Measurements from ENCODE around the gene ARHGEF39. TPM values are rescaled to one million over a fixed set of nuclear protein-coding genes. Genes with fewer than 3 reads are reported as not detected.

Gene ARHGEF39
- polyA plus RNA-seq (2013, experiment 1 of 4): 21.8 TPM
- polyA plus RNA-seq (2013, experiment 2 of 4): 18.0 TPM
- 18.9 TPM for polyA plus RNA-seq (2013, experiment 3 of 4)
- 20.5 TPM for polyA plus RNA-seq (2013, experiment 4 of 4)

DNA sequence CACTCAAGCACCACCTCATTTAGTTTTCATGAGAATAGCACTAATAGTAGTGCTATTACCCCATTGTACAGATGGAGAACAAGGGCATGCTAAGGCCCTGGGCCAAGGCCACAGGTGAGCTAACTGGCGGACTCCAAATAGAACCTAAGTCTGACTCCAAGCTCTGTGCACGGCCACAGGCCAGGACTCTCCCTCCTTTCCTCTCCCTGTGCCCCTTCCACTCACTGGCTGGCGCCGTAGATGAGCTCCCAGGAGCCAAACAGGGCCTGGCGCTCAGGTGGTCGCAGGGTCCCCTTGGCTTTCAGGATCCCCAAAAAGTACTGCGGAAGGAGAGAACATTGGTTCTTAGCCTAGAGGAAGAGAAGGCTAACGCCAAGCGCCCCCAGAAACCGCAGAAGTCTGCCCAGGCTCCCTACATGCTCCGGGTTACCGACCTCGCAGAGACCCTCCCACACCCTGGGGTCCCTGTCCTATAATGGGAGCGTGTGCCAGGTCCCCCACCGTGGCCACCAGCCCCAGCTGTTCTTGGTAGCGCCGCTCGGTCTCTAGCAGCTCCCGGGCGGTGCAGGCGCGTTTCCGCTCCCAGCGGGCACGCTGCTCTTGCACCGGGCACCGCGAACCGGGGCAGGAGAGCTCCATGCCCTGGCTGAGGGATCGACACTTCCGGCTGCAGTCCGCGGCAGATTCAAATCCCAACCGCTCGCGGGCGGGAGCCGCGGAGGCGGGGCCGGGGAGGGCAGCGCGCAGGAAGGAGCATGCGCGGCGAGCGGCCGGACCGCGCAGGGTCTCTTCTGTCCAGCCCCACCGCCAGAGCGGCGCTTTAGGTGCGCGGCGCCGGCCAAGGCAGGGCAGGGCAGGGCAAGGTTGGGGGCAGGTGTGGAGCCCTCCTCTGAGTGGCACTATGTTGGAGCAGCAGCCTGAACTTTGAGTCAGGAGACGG lies at the start of gene ARHGEF39:
Gene ARHGEF39, minus strand, starts transcription at position 665 of the 940 bp plus-strand sequence. Its CDS starts 26 bp downstream, at position 639.
- H3K4me1 ChIP-seq (ENCODE audit: control insufficient read depth, insufficient read depth, low read length): peaks cover 11% of the 10 kb centered on the region
- H3K9me3 ChIP-seq (ENCODE audit: control insufficient read depth, low read length): no peaks in the 10 kb centered on the region
- H3K27ac ChIP-seq (ENCODE audit: insufficient read depth, low read depth, low read length, poor library complexity, severe bottlenecking): no peak within 1 kb of the TSS
- peaks cover 24% of the 10 kb centered on the region for H3K36me3 ChIP-seq (ENCODE audit: control insufficient read depth, insufficient read depth, low read length)
- H3K27me3 ChIP-seq (ENCODE audit: control insufficient read depth, insufficient read depth, low read length, poor library complexity, severe bottlenecking): no peaks in the 10 kb centered on the region
- peak within 1 kb of the TSS; percentile 69 for H3K4me3 ChIP-seq (ENCODE audit: insufficient read depth, low read depth, low read length)
- 8% methylated on average over 58 of the region's 58 CpGs for WGBS, 2 experiments

GRCh38 chr9:35714123-35714522 lies 49.1 kb upstream of the ARHGEF39 start:
- Histone ChIP-seq H3K4me3 (ENCODE audit: insufficient read depth, low read depth, low read length) (no peak overlapping the region), H3K27ac (ENCODE audit: insufficient read depth, low read depth, low read length, poor library complexity, severe bottlenecking) (no peak overlapping the region), H3K36me3 (ENCODE audit: control insufficient read depth, insufficient read depth, low read length) (peaks cover 87% of the 10 kb centered on the region), H3K9me3 (ENCODE audit: control insufficient read depth, low read length) (no peaks in the 10 kb centered on the region), H3K27me3 (ENCODE audit: control insufficient read depth, insufficient read depth, low read length, poor library complexity, severe bottlenecking) (no peaks in the 10 kb centered on the region), H3K4me1 (ENCODE audit: control insufficient read depth, insufficient read depth, low read length) (no peaks in the 10 kb centered on the region)
- WGBS, 2 experiments: 97% methylated on average over 6 of the region's 6 CpGs

GRCh38 chr9:35713578-35713977 lies 48.6 kb upstream of the ARHGEF39 start:
- H3K4me1 ChIP-seq (ENCODE audit: control insufficient read depth, insufficient read depth, low read length): no peaks in the 10 kb centered on the region
- H3K9me3 ChIP-seq (ENCODE audit: control insufficient read depth, low read length): no peaks in the 10 kb centered on the region
- peaks cover 83% of the 10 kb centered on the region for H3K36me3 ChIP-seq (ENCODE audit: control insufficient read depth, insufficient read depth, low read length)
- H3K27ac ChIP-seq (ENCODE audit: insufficient read depth, low read depth, low read length, poor library complexity, severe bottlenecking): no peak overlapping the region
- H3K27me3 ChIP-seq (ENCODE audit: control insufficient read depth, insufficient read depth, low read length, poor library complexity, severe bottlenecking): no peaks in the 10 kb centered on the region
- H3K4me3 ChIP-seq (ENCODE audit: insufficient read depth, low read depth, low read length): no peak overlapping the region
- WGBS, 2 experiments: 92 to 95% methylated on average over 3 of the region's 3 CpGs

GRCh38 chr9:35712762-35713400 lies 47.9 kb upstream of the ARHGEF39 start:
- WGBS, 2 experiments: 92 to 94% methylated on average over 11 of the region's 11 CpGs
- Histone ChIP-seq H3K36me3 (ENCODE audit: control insufficient read depth, insufficient read depth, low read length) (peaks cover 86% of the 10 kb centered on the region), H3K27ac (ENCODE audit: insufficient read depth, low read depth, low read length, poor library complexity, severe bottlenecking) (no peak overlapping the region)

DNA sequence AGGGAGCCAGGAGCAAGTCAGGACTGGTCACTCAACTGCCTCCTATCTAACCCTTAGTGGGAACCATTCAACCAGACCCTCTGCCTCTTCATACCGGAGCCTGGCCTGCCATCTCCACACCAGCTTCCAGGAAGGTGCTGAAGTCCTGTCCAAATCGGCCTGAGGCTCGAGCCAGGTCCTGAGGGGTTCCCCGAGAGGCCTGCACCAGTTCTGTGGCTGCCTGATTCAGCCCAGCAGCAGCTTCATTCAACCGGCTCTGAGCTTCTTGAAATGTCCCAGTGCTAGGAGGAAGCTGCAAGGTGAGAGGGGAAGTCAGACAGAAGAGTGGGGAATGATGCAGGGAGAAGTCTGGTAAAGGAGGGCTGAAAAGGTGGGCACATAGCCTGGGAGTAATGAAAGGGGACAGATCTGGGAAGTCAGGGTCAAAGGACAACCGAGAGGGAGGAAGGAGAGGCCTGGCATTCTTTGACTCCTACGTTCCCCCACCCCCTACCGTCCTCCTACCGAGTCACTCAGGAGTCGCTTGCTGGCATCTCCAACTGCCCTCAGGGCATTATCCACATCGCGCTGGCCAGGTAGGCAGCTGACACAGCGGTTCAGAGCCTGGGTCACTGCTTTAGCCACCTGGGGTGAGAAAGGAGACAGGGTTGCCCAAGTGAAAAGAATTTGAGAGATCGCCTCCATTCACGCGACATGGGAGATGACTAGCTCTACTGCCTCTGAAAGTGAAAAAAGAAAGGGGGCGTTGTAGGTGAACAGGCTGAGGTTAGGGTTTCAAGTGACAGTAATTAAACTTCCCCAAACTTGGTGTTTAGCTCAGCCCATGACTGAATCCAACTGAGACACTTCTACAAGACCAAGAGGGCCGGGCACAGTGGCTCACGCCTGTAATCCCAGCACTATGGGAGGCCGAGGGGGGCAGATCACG lies 46.8 kb upstream of the ARHGEF39 start:
- Histone ChIP-seq H3K27me3 (ENCODE audit: control insufficient read depth, insufficient read depth, low read length, poor library complexity, severe bottlenecking) (no peaks in the 10 kb centered on the region), H3K36me3 (ENCODE audit: control insufficient read depth, insufficient read depth, low read length) (peaks cover 86% of the 10 kb centered on the region), H3K27ac (ENCODE audit: insufficient read depth, low read depth, low read length, poor library complexity, severe bottlenecking) (no peak overlapping the region), H3K4me3 (ENCODE audit: insufficient read depth, low read depth, low read length) (no peak overlapping the region), H3K4me1 (ENCODE audit: control insufficient read depth, insufficient read depth, low read length) (no peaks in the 10 kb centered on the region), H3K9me3 (ENCODE audit: control insufficient read depth, low read length) (no peaks in the 10 kb centered on the region)
- WGBS, 2 experiments: 91 to 92% methylated on average over 21 of the region's 21 CpGs

More at GRCh38 chr9:35712762-35713400, 47.9 kb upstream of the ARHGEF39 start:
- H3K9me3 ChIP-seq (ENCODE audit: control insufficient read depth, low read length): no peaks in the 10 kb centered on the region
- no peaks in the 10 kb centered on the region for H3K27me3 ChIP-seq (ENCODE audit: control insufficient read depth, insufficient read depth, low read length, poor library complexity, severe bottlenecking)
- H3K4me3 ChIP-seq (ENCODE audit: insufficient read depth, low read depth, low read length): no peak overlapping the region
- H3K4me1 ChIP-seq (ENCODE audit: control insufficient read depth, insufficient read depth, low read length): no peaks in the 10 kb centered on the region

GRCh38 chr9:35710818-35711500 lies 46.0 kb upstream of the ARHGEF39 start:
- Histone ChIP-seq H3K9me3 (ENCODE audit: control insufficient read depth, low read length) (no peaks in the 10 kb centered on the region), H3K27me3 (ENCODE audit: control insufficient read depth, insufficient read depth, low read length, poor library complexity, severe bottlenecking) (no peaks in the 10 kb centered on the region), H3K36me3 (ENCODE audit: control insufficient read depth, insufficient read depth, low read length) (peaks cover 88% of the 10 kb centered on the region), H3K27ac (ENCODE audit: insufficient read depth, low read depth, low read length, poor library complexity, severe bottlenecking) (no peak overlapping the region), H3K4me3 (ENCODE audit: insufficient read depth, low read depth, low read length) (no peak overlapping the region), H3K4me1 (ENCODE audit: control insufficient read depth, insufficient read depth, low read length) (no peaks in the 10 kb centered on the region)
- WGBS, 2 experiments: 91 to 97% methylated on average over 5 to 7 of the region's 7 CpGs

DNA sequence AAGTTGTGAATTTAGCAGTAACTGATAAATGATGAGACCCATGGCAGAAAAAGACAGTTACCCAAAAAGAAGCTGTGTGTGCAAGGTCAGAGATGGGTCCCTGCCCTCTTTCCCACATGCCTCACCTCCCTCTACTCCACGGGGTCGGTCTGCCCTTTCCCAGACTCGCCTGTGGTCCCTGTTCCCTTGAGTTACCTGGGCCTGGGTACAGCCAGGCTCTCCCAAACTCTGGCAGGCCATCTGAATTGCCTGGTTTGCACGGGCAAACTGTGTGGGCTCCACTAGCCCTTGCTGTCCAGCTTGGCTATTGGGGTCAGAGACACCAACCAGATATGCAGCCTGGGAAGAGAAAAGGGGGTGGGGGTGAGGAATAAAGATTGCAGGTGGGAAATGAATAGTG lies 43.2 kb upstream of the ARHGEF39 start:
- Histone ChIP-seq H3K9me3 (ENCODE audit: control insufficient read depth, low read length) (no peaks in the 10 kb centered on the region), H3K27ac (ENCODE audit: insufficient read depth, low read depth, low read length, poor library complexity, severe bottlenecking) (no peak overlapping the region), H3K27me3 (ENCODE audit: control insufficient read depth, insufficient read depth, low read length, poor library complexity, severe bottlenecking) (no peaks in the 10 kb centered on the region), H3K4me1 (ENCODE audit: control insufficient read depth, insufficient read depth, low read length) (no peaks in the 10 kb centered on the region), H3K4me3 (ENCODE audit: insufficient read depth, low read depth, low read length) (no peak overlapping the region), H3K36me3 (ENCODE audit: control insufficient read depth, insufficient read depth, low read length) (peaks cover 90% of the 10 kb centered on the region)
- 95 to 97% methylated on average over 4 of the region's 4 CpGs for WGBS, 2 experiments

DNA sequence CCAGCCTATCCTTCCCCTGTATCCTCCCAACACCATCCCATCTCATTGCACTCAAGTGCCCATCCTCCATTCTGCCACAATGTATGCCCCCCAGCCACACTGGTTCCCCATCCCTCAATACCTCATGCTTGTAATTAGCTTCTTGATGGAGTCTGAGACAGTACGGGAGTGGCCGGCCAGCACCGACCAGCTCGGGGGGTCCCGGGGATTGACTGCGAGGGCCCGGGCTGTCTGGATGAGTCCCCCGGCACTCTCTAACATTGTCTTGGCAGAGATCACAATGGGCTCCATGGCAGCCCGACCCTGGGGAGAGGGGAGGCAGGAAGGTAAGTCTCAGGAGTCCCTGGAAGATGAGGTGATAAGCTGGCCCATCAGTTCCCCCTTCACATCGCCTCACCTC lies 42.0 kb upstream of the ARHGEF39 start:
- Histone ChIP-seq H3K9me3 (ENCODE audit: control insufficient read depth, low read length) (no peaks in the 10 kb centered on the region), H3K27me3 (ENCODE audit: control insufficient read depth, insufficient read depth, low read length, poor library complexity, severe bottlenecking) (no peaks in the 10 kb centered on the region), H3K4me1 (ENCODE audit: control insufficient read depth, insufficient read depth, low read length) (no peaks in the 10 kb centered on the region), H3K4me3 (ENCODE audit: insufficient read depth, low read depth, low read length) (no peak overlapping the region), H3K36me3 (ENCODE audit: control insufficient read depth, insufficient read depth, low read length) (peaks cover 84% of the 10 kb centered on the region), H3K27ac (ENCODE audit: insufficient read depth, low read depth, low read length, poor library complexity, severe bottlenecking) (no peak overlapping the region)
- 91 to 93% methylated on average over 10 of the region's 10 CpGs for WGBS, 2 experiments

DNA sequence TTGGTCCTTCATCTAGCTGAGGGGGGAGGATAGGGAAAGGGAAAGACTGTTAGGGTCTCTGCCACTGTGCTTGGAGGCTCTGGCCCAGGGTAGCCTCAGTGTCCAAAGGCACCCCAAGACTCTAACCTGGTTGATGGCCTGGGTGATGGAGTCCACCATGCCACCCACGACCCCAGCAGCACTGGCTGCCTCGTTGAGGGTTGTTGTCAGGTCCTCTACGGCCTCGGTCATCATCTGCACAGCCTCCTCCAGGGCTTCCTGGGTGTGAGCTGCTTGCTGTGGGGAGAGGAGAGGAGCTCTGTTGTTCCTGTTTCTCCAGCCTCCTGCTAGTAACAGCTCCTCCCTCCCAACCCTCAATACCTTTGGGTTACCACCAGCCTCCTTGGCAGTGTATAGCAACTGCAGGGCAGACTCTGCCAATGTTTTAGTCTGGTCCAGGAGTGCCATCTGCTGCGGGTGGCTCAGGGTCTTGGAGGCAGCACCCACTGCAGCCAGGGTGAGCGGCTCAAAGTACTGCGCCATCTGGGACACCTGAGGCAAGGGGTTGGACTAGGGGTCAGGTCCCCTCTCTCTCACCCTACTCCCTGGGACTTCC lies 40.9 kb upstream of the ARHGEF39 start:
- WGBS, 2 experiments: 94 to 96% methylated on average over 7 of the region's 7 CpGs
- H3K9me3 ChIP-seq (ENCODE audit: control insufficient read depth, low read length): no peaks in the 10 kb centered on the region
- no peaks in the 10 kb centered on the region for H3K4me1 ChIP-seq (ENCODE audit: control insufficient read depth, insufficient read depth, low read length)
- H3K36me3 ChIP-seq (ENCODE audit: control insufficient read depth, insufficient read depth, low read length): peaks cover 82% of the 10 kb centered on the region
- no peak overlapping the region for H3K4me3 ChIP-seq (ENCODE audit: insufficient read depth, low read depth, low read length)
- H3K27me3 ChIP-seq (ENCODE audit: control insufficient read depth, insufficient read depth, low read length, poor library complexity, severe bottlenecking): no peaks in the 10 kb centered on the region
- no peak overlapping the region for H3K27ac ChIP-seq (ENCODE audit: insufficient read depth, low read depth, low read length, poor library complexity, severe bottlenecking)

Measured in ectodermal cell (in vitro differentiated cells).